NT2/D1 (cell line): ENCODE data around the gene CBLB.

Experiments
- DNase-seq: peaks from one replicate; pipeline ENCODE4 v3.0.0-alpha.2; 2011; ENCODE audit warnings: low read depth, low spot score
- H3K27me3 ChIP-seq: 2 replicates; pipeline ENCODE4 v1.6.0; 2011; ENCODE audit warnings: mild to moderate bottlenecking; ENCODE audit not compliant: insufficient read length, insufficient read depth
- H3K36me3 ChIP-seq: 2 replicates; pipeline ENCODE4 v1.6.1; 2011; ENCODE audit warnings: mild to moderate bottlenecking, low read length, mixed read lengths; ENCODE audit not compliant: insufficient read depth, insufficient read length
- H3K4me1 ChIP-seq: 2 replicates; pipeline ENCODE4 v1.5.1; 2011; ENCODE audit not compliant: insufficient read depth, insufficient read length
- H3K4me3 ChIP-seq: 2 replicates; pipeline ENCODE4 v1.5.1; 2011; ENCODE audit warnings: low read depth; ENCODE audit not compliant: insufficient read length
- H3K9ac ChIP-seq: 2 replicates; pipeline ENCODE4 v1.6.0; 2011; ENCODE audit warnings: low read depth; ENCODE audit not compliant: insufficient read length
- H3K9me3 ChIP-seq: 2 replicates; pipeline ENCODE4 v1.5.1; 2011; ENCODE audit warnings: mild to moderate bottlenecking, low read length; ENCODE audit not compliant: insufficient read depth
- SUZ12 ChIP-seq: IDR thresholded peaks from 2 replicates; pipeline ENCODE4 v1.6.1; 2011; ENCODE audit not compliant: insufficient read length, insufficient read depth; ENCODE audit errors: extremely low read depth
- YY1 ChIP-seq: IDR thresholded peaks from 2 replicates; pipeline ENCODE4 v1.6.1; 2011; ENCODE audit not compliant: insufficient read length, insufficient read depth
- ZNF274 ChIP-seq: IDR thresholded peaks from 2 replicates; pipeline ENCODE4 v1.6.1; 2011; ENCODE audit warnings: mild to moderate bottlenecking, low read depth, low read length

Gene CBLB

GRCh38 chr3:105772635-105773034 is 96.2 kb downstream of the CBLB start:
- TF ChIP-seq YY1 (no peak), ZNF274 (no peak), SUZ12 (no peak)
- Histone ChIP-seq H3K4me3 (no peak overlapping the region), H3K27me3 (no peaks in the 10 kb centered on the region), H3K9ac (no peak overlapping the region), H3K9me3 (no peaks in the 10 kb centered on the region), H3K36me3 (no peaks in the 10 kb centered on the region), H3K4me1 (no peaks in the 10 kb centered on the region)
- DNase-seq = no peak

GRCh38 chr3:105771392-105771791 is 97.4 kb downstream of the CBLB start:
- H3K4me1 ChIP-seq = no peaks in the 10 kb centered on the region
- H3K9me3 ChIP-seq = no peaks in the 10 kb centered on the region
- TF ChIP-seq ZNF274 (no peak), YY1 (no peak), SUZ12 (no peak)
- no peak for DNase-seq
- no peak overlapping the region for H3K9ac ChIP-seq
- H3K36me3 ChIP-seq = no peaks in the 10 kb centered on the region
- no peaks in the 10 kb centered on the region for H3K27me3 ChIP-seq
- no peak overlapping the region for H3K4me3 ChIP-seq

- H3K27me3 ChIP-seq = no peaks in the 10 kb centered on the region
- no peak overlapping the region for H3K4me3 ChIP-seq
- H3K9ac ChIP-seq = no peak overlapping the region
- TF ChIP-seq ZNF274 (no peak), SUZ12 (no peak), YY1 (no peak)
- H3K9me3 ChIP-seq = no peaks in the 10 kb centered on the region
- no peaks in the 10 kb centered on the region for H3K4me1 ChIP-seq
- no peaks in the 10 kb centered on the region for H3K36me3 ChIP-seq
- no peak for DNase-seq
Measured at GRCh38 chr3:105770410-105770809, 98.4 kb downstream of the CBLB start.

GRCh38 chr3:105767776-105768175 is 101.0 kb downstream of the CBLB start:
- TF ChIP-seq SUZ12 (no peak), YY1 (no peak), ZNF274 (no peak)

GRCh38 chr3:105767216-105767615 is 101.6 kb downstream of the CBLB start:
- H3K9ac ChIP-seq = no peak overlapping the region
- H3K9me3 ChIP-seq = peaks cover 12% of the 10 kb centered on the region
- H3K36me3 ChIP-seq = no peaks in the 10 kb centered on the region
- no peak overlapping the region for H3K4me3 ChIP-seq
- no peaks in the 10 kb centered on the region for H3K27me3 ChIP-seq
- H3K4me1 ChIP-seq = no peaks in the 10 kb centered on the region
- DNase-seq = no peak
- no peak for TF ChIP-seq YY1
- no peak for TF ChIP-seq SUZ12
- no peak for TF ChIP-seq ZNF274

More at GRCh38 chr3:105767776-105768175, 101.0 kb downstream of the CBLB start:
- Histone ChIP-seq H3K27me3 (no peaks in the 10 kb centered on the region), H3K4me3 (no peak overlapping the region), H3K9me3 (peaks cover 7% of the 10 kb centered on the region), H3K36me3 (no peaks in the 10 kb centered on the region), H3K4me1 (no peaks in the 10 kb centered on the region), H3K9ac (no peak overlapping the region)
- DNase-seq = no peak

- no peak overlapping the region for H3K9ac ChIP-seq
- no peaks in the 10 kb centered on the region for H3K36me3 ChIP-seq
- no peak overlapping the region for H3K4me3 ChIP-seq
- DNase-seq = no peak
- H3K27me3 ChIP-seq = no peaks in the 10 kb centered on the region
- no peaks in the 10 kb centered on the region for H3K4me1 ChIP-seq
- TF ChIP-seq YY1 (no peak), ZNF274 (no peak), SUZ12 (no peak)
- peaks cover 18% of the 10 kb centered on the region for H3K9me3 ChIP-seq
Measured at GRCh38 chr3:105765308-105765639, 103.5 kb downstream of the CBLB start.

GRCh38 chr3:105764378-105765307 is 104.2 kb downstream of the CBLB start:
- H3K27me3 ChIP-seq = no peaks in the 10 kb centered on the region

More at GRCh38 chr3:105764378-105765307, 104.2 kb downstream of the CBLB start:
- DNase-seq = no peak
- TF ChIP-seq YY1 = no peak
- TF ChIP-seq ZNF274 = no peak
- TF ChIP-seq SUZ12 = no peak
- Histone ChIP-seq H3K36me3 (peaks cover 1% of the 10 kb centered on the region), H3K9ac (no peak overlapping the region), H3K4me3 (no peak overlapping the region), H3K4me1 (no peaks in the 10 kb centered on the region), H3K9me3 (peaks cover 20% of the 10 kb centered on the region)
